ENCODE results near the gene CLDN8. TPM values are rescaled to one million over a fixed set of nuclear protein-coding genes. Genes with fewer than 3 reads are reported as not detected.

CLDN8 gene
- total and polyA plus RNA-seq, 2 donors: 0.05 to 0.87 TPM

DNA sequence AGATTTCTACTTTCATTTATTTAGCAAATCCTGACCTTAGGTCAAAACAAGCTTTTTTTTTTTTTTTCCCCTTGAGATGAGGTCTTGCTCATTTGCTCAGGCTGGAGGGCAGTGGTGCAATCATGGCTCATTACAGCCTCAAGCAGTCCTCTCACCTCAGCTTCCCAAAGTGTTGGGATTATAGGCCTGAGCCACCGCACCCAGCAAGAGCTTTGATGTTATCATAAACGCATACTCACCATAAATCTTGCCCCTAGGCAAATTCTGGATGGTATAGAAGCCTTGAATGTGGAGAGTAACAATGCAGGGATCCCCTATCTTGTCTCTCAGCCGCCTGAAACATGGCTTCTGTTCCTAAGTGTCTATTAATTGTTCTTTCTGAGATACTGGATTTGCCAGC is 24.8 kb upstream of the CLDN8 start:
- no peak for DNase-seq (ENCODE audit: low read depth in 6 of 9, low spot score in 9 of 9)
- 75% methylated on average over 3 of the region's 3 CpGs for WGBS
- H3K27me3 ChIP-seq (ENCODE audit: control insufficient read depth in 2 of 2, insufficient read depth in 1 of 2, low read length in 1 of 2): no peaks in the 10 kb centered on the region

DNA sequence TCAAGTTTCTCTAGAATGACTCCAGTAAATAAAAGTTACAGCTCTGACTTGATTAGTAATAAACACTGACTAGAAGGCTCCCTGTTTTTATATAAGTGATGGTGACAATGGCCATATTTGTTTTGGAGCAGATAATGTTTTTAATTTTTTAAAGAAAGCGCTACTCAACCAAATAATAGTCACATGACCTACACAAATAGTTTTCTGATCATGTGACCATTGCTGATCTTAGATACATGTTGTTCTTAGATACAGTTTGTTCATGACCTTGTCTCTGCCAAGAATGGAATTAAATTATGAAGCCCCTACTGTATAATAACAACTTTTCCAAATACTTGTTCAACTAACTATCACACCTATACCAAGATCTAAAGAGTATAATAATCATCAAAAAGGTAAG is 22.3 kb upstream of the CLDN8 start:
- H3K36me3 ChIP-seq (ENCODE audit: control insufficient read depth in 2 of 2, insufficient read depth in 2 of 2, low read length in 1 of 2): no peaks in the 10 kb centered on the region
- no peak overlapping the region for H3K4me3 ChIP-seq (ENCODE audit: low read length in 2 of 2)
- 97% methylated on average over 1 of the region's 1 CpG for WGBS
- H3K27ac ChIP-seq (ENCODE audit: low read depth in 1 of 2, low read length in 1 of 2): no peak overlapping the region
- H3K9me3 ChIP-seq (ENCODE audit: control insufficient read depth in 2 of 2, insufficient read depth in 1 of 2, low read length in 1 of 2): no peaks in the 10 kb centered on the region
- H3K27me3 ChIP-seq (ENCODE audit: control insufficient read depth in 2 of 2, insufficient read depth in 1 of 2, low read length in 1 of 2): no peaks in the 10 kb centered on the region
- no peaks in the 10 kb centered on the region for H3K4me1 ChIP-seq (ENCODE audit: control insufficient read depth in 2 of 2, insufficient read depth in 2 of 2, low read length in 2 of 2)
- DNase-seq (ENCODE audit: low read depth in 6 of 9, low spot score in 9 of 9): no peak

More for the DNA sequence above, 24.8 kb upstream of the CLDN8 start:
- Histone ChIP-seq H3K27ac (ENCODE audit: low read depth in 1 of 2, low read length in 1 of 2) (no peak overlapping the region), H3K4me3 (ENCODE audit: low read length in 2 of 2) (no peak overlapping the region), H3K36me3 (ENCODE audit: control insufficient read depth in 2 of 2, insufficient read depth in 2 of 2, low read length in 1 of 2) (no peaks in the 10 kb centered on the region), H3K4me1 (ENCODE audit: control insufficient read depth in 2 of 2, insufficient read depth in 2 of 2, low read length in 2 of 2) (no peaks in the 10 kb centered on the region), H3K9me3 (ENCODE audit: control insufficient read depth in 2 of 2, insufficient read depth in 1 of 2, low read length in 1 of 2) (no peaks in the 10 kb centered on the region)

DNA sequence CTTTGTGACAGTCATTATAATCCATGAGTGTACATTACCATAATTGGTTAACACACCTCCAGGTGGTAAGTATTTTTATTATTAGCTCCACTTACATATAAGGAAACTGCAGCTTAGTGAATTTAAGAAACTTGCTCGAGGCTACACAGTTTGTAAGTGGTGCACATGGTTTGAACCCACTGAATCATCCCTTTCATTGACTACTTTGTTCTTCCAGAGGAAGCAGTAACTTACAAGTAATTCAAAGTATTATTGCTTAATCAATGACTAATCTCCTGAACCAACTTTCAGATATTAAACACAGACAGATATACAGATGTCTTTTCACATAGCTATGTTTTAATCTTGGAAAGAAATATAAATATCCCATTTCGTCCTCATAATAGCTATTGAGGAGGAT is 18.7 kb upstream of the CLDN8 start:
- Histone ChIP-seq H3K4me1 (ENCODE audit: control insufficient read depth in 2 of 2, insufficient read depth in 2 of 2, low read length in 2 of 2) (no peaks in the 10 kb centered on the region), H3K9me3 (ENCODE audit: control insufficient read depth in 2 of 2, insufficient read depth in 1 of 2, low read length in 1 of 2) (no peaks in the 10 kb centered on the region), H3K36me3 (ENCODE audit: control insufficient read depth in 2 of 2, insufficient read depth in 2 of 2, low read length in 1 of 2) (no peaks in the 10 kb centered on the region), H3K27ac (ENCODE audit: low read depth in 1 of 2, low read length in 1 of 2) (no peak overlapping the region), H3K27me3 (ENCODE audit: control insufficient read depth in 2 of 2, insufficient read depth in 1 of 2, low read length in 1 of 2) (no peaks in the 10 kb centered on the region), H3K4me3 (ENCODE audit: low read length in 2 of 2) (no peak overlapping the region)
- DNase-seq (ENCODE audit: low read depth in 6 of 9, low spot score in 9 of 9): no peak
- WGBS: 78% methylated on average over 2 of the region's 2 CpGs

DNA sequence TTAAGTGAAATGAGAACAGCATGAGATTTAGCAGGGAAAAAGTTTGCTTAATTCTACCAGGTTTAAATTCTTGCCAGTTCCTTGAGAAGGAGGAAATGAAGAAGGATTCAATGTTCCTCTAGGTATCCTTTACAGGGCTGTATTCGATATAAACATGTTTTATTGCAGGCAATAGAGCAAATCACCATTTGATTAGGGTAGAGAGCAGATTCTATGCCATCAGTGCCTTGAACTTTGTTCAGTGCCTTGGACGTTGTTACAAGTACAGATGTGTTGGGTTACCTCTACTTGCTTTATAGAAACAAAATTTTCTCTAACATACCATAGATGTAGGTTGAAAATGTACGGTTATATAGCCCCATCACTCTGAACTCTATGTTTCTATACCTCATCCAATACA is 18.2 kb upstream of the CLDN8 start:
- H3K36me3 ChIP-seq (ENCODE audit: control insufficient read depth in 2 of 2, insufficient read depth in 2 of 2, low read length in 1 of 2): no peaks in the 10 kb centered on the region
- DNase-seq (ENCODE audit: low read depth in 6 of 9, low spot score in 9 of 9): no peak
- 83% methylated on average over 3 of the region's 3 CpGs for WGBS
- H3K27ac ChIP-seq (ENCODE audit: low read depth in 1 of 2, low read length in 1 of 2): no peak overlapping the region
- no peak overlapping the region for H3K4me3 ChIP-seq (ENCODE audit: low read length in 2 of 2)
- no peaks in the 10 kb centered on the region for H3K27me3 ChIP-seq (ENCODE audit: control insufficient read depth in 2 of 2, insufficient read depth in 1 of 2, low read length in 1 of 2)
- H3K9me3 ChIP-seq (ENCODE audit: control insufficient read depth in 2 of 2, insufficient read depth in 1 of 2, low read length in 1 of 2): no peaks in the 10 kb centered on the region
- H3K4me1 ChIP-seq (ENCODE audit: control insufficient read depth in 2 of 2, insufficient read depth in 2 of 2, low read length in 2 of 2): no peaks in the 10 kb centered on the region

DNA sequence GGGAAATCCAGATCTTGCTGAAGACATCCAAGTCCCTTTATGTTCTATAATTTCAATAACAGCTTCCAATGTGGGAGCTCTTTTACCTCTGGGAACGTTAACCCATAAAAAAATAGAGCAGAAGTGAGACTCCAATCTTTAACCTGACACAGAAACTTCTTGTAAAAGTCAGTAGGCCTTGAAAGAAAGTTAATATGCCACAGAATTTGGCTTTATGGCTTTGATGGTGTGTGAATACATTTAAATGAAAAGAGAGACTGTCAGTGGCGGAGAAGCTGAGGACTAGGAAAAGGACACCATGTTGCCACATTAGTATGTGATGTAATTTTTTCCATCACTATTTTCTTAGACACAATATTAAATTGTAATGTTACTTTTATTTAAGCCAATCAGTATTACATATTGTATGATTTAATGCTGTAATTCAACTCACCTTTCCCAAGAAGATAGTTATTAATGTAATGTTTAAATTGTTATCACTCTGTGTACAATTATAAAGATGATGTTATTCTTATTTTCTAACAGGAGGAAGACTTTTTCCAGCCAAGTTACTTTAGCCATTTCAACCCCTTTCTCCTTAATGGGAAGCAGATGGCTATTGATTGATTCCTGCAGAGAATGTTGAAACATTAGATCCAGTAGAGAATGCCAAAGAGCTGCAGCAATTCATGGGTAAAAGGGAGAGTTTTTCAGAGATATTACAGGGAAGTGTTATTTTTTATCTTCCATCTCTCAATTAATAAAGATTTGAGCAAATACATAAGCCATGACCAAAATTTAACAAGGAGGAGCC is 17.5 kb upstream of the CLDN8 start:
- H3K27ac ChIP-seq (ENCODE audit: low read depth in 1 of 2, low read length in 1 of 2): no peak overlapping the region

DNA sequence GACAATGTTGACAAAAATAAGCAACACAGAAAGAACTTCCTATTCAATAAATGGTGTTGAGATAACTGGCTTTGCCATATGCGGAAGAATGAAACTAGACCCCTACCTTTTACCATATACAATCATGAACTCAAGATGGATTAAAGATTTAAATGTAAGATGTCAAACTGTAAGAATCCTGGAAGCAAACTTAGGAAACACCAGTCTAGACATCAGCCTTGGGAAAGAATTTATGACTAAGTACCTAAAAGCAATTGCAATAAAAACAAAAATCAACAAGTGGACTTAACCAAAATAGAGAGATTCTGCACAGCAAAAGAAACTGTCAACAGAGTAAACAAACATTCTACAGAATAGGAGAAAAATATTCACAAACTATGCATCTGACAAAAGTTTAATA is 16.1 kb upstream of the CLDN8 start:
- no peaks in the 10 kb centered on the region for H3K4me1 ChIP-seq (ENCODE audit: control insufficient read depth in 2 of 2, insufficient read depth in 2 of 2, low read length in 2 of 2)
- WGBS: 96% methylated on average over 1 of the region's 1 CpG
- no peaks in the 10 kb centered on the region for H3K9me3 ChIP-seq (ENCODE audit: control insufficient read depth in 2 of 2, insufficient read depth in 1 of 2, low read length in 1 of 2)
- no peaks in the 10 kb centered on the region for H3K27me3 ChIP-seq (ENCODE audit: control insufficient read depth in 2 of 2, insufficient read depth in 1 of 2, low read length in 1 of 2)
- no peaks in the 10 kb centered on the region for H3K36me3 ChIP-seq (ENCODE audit: control insufficient read depth in 2 of 2, insufficient read depth in 2 of 2, low read length in 1 of 2)
- DNase-seq (ENCODE audit: low read depth in 6 of 9, low spot score in 9 of 9): no peak
- H3K4me3 ChIP-seq (ENCODE audit: low read length in 2 of 2): no peak overlapping the region
- no peak overlapping the region for H3K27ac ChIP-seq (ENCODE audit: low read depth in 1 of 2, low read length in 1 of 2)

More for the DNA sequence above, 17.5 kb upstream of the CLDN8 start:
- Histone ChIP-seq H3K9me3 (ENCODE audit: control insufficient read depth in 2 of 2, insufficient read depth in 1 of 2, low read length in 1 of 2) (no peaks in the 10 kb centered on the region), H3K27me3 (ENCODE audit: control insufficient read depth in 2 of 2, insufficient read depth in 1 of 2, low read length in 1 of 2) (no peaks in the 10 kb centered on the region), H3K36me3 (ENCODE audit: control insufficient read depth in 2 of 2, insufficient read depth in 2 of 2, low read length in 1 of 2) (no peaks in the 10 kb centered on the region), H3K4me3 (ENCODE audit: low read length in 2 of 2) (no peak overlapping the region), H3K4me1 (ENCODE audit: control insufficient read depth in 2 of 2, insufficient read depth in 2 of 2, low read length in 2 of 2) (no peaks in the 10 kb centered on the region)
- no peak for DNase-seq (ENCODE audit: low read depth in 6 of 9, low spot score in 9 of 9)
- WGBS: 82% methylated on average over 2 of the region's 2 CpGs

DNA sequence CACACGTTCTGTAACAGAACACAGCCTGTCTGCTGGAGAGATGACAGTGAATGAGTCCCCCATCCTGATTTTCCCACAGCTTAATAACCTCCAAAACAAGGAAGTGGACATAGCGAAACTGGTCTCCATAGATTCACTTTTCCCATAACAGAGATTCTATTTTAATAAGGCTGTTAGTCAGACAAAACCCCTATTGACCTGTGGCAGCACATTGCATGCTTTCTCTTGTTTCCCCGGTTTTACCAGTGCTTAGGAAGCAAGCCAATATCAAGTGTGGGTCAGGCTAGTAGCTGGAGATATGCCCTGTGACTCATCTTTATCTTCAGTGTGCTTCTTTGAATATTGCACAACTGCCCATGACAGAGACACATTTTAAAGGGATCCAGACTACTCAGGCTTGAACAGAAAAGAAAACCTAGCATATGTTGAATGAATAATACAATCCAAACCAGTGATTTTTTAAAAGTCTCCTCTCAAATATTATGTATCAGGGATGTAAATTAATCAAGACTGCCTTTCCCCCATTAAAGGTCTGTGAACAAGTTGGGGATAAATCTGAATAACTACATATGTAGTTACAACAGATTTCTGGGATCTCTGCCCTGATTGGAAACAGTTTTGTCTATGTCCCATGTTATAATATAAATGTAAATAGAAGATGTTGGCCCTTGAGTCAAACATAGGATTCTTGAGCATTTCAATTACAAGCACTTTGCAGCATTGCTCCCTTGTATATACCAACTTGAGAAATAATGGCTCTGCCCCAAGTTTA is 11.9 kb upstream of the CLDN8 start:
- Histone ChIP-seq H3K36me3 (ENCODE audit: control insufficient read depth in 2 of 2, insufficient read depth in 2 of 2, low read length in 1 of 2) (no peaks in the 10 kb centered on the region), H3K9me3 (ENCODE audit: control insufficient read depth in 2 of 2, insufficient read depth in 1 of 2, low read length in 1 of 2) (no peaks in the 10 kb centered on the region), H3K4me1 (ENCODE audit: control insufficient read depth in 2 of 2, insufficient read depth in 2 of 2, low read length in 2 of 2) (no peaks in the 10 kb centered on the region), H3K4me3 (ENCODE audit: low read length in 2 of 2) (no peak overlapping the region), H3K27me3 (ENCODE audit: control insufficient read depth in 2 of 2, insufficient read depth in 1 of 2, low read length in 1 of 2) (no peaks in the 10 kb centered on the region), H3K27ac (ENCODE audit: low read depth in 1 of 2, low read length in 1 of 2) (no peak overlapping the region)
- DNase-seq (ENCODE audit: low read depth in 6 of 9, low spot score in 9 of 9): peak in 1 of 9 donors; percentile 10
- 77% methylated on average over 3 of the region's 3 CpGs for WGBS

DNA sequence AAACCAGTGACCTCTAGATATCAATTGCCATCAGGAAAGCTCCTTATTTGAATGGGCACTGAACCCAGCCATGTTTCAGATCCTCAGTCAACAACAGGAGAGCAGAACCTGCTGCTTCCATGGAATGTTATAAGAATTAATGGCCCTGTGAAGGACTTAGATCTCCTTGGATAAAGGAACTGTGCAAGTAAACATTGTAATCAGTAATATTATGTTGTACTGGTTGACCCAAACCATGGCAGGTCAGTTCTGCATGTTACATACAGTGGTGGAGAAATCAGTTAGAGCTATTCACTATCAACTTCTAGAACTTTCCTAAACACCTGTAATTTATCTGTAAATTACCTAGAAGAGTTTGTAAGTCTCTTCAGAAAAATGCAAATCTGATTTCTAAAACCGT is 11.2 kb upstream of the CLDN8 start:
- DNase-seq (ENCODE audit: low read depth in 6 of 9, low spot score in 9 of 9): no peak
- Histone ChIP-seq H3K36me3 (ENCODE audit: control insufficient read depth in 2 of 2, insufficient read depth in 2 of 2, low read length in 1 of 2) (no peaks in the 10 kb centered on the region), H3K4me1 (ENCODE audit: control insufficient read depth in 2 of 2, insufficient read depth in 2 of 2, low read length in 2 of 2) (no peaks in the 10 kb centered on the region), H3K27ac (ENCODE audit: low read depth in 1 of 2, low read length in 1 of 2) (no peak overlapping the region), H3K27me3 (ENCODE audit: control insufficient read depth in 2 of 2, insufficient read depth in 1 of 2, low read length in 1 of 2) (no peaks in the 10 kb centered on the region), H3K4me3 (ENCODE audit: low read length in 2 of 2) (no peak overlapping the region), H3K9me3 (ENCODE audit: control insufficient read depth in 2 of 2, insufficient read depth in 1 of 2, low read length in 1 of 2) (no peaks in the 10 kb centered on the region)
- 90% methylated on average over 1 of the region's 1 CpG for WGBS

DNA sequence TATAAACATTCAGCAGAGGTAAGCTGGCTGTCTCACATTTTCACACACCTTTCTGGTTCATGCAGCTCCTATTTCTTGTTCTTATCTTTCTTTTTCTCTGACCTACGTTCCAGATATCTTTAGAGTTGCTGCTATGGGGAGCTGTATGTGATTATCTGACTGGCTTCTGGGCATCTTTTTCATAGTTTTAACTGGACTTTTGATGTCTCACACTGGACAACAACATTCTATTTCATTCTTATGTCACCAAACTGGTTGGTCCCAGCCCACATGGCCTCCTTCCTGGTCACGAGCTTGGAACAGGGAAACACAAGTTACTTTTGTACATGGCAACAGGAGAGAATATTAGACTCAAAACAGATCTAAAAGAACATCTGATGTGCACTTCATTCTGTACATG is 7.7 kb upstream of the CLDN8 start:
- H3K27ac ChIP-seq (ENCODE audit: low read depth in 1 of 2, low read length in 1 of 2): no peak overlapping the region
- no peak for DNase-seq (ENCODE audit: low read depth in 6 of 9, low spot score in 9 of 9)
- H3K36me3 ChIP-seq (ENCODE audit: control insufficient read depth in 2 of 2, insufficient read depth in 2 of 2, low read length in 1 of 2): no peaks in the 10 kb centered on the region
- no peaks in the 10 kb centered on the region for H3K9me3 ChIP-seq (ENCODE audit: control insufficient read depth in 2 of 2, insufficient read depth in 1 of 2, low read length in 1 of 2)
- WGBS: 87% methylated on average over 2 of the region's 2 CpGs
- H3K4me3 ChIP-seq (ENCODE audit: low read length in 2 of 2): no peak overlapping the region
- H3K27me3 ChIP-seq (ENCODE audit: control insufficient read depth in 2 of 2, insufficient read depth in 1 of 2, low read length in 1 of 2): no peaks in the 10 kb centered on the region
- H3K4me1 ChIP-seq (ENCODE audit: control insufficient read depth in 2 of 2, insufficient read depth in 2 of 2, low read length in 2 of 2): no peaks in the 10 kb centered on the region

Data from thymus (tissue), 11 donors.